Cerebellar nuclear complex (tissue), 1 donor: ENCODE measurements around the gene LETM1.
A peak's percentile ranks its signal among the peaks of the same experiment; 100 is the strongest.

Source experiments
- DNase-seq, 2 experiments: peaks; one replicate each; lab custom pipeline; 2025; lab: John Stamatoyannopoulos, UW

The LETM1 gene

GRCh38 chr4:1825326-1825725 is 30.6 kb downstream of the LETM1 start:
- no peak for DNase-seq

DNA sequence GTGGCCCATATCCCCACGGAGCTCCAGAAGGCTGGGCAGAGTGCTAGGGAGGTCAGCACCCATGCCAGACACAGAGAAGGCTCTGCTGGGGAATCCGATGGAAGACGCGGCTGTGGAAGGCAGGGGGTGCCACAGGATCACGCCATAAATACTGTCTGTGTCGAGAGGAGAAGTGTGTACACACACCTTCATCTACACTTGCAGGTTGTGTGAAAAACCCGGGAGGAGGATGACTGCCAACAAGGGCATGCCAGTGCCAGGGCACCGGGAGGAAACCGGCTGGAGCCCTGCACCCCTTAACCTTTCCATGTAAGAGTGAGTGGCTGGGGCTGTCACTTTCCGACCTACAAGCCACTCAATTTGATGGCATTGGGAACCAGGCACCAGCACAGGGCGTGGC is 31.2 kb downstream of the LETM1 start:
- no peak for DNase-seq

GRCh38 chr4:1823545-1823932 is 32.4 kb downstream of the LETM1 start:
- no peak for DNase-seq

DNA sequence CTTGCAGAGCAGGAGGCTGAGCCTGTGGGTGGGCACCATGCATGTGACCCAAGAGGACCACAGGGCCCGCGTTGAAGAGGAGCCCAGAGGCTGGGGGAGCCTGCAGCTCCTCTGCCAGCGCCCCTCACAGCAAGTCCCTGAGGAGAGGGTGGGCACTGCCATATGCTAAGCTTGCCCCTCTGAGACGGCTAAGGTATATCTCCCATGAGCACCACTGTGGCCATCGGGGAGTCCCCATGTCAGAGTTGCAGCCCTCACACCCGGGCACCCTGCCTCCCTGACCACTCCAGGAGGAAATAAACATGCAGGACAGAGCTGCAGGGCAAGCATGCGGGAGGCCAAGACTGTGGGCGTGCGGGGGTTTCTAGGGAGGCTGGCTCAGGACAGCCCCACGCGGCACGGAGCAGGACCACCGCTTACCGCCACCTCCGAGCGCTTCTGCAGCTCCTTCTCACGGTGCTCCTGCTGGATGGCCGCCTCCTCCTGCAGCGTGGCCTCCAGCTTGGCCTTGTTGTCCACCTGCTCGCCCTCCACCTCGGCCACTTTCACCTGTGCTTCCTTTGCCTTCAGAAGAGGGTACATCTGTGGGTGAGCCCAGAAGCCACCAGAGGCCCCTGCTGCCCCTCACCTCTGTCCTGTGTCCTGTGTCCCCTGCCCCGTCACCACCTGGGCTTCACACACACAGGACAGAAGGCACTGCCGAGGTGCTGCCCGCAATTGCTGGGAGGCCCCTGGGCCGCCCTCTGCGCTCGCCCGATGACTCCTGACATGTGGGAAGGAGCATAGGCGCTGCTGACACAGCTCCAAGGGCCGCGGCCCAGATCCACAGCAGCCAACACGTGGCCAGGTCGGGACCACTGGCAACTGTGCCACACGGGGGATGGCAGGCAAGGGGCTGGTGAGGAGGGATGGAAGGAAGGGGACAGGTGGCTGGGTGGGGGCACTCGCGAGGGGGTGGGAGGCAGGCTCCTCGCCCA is 33.1 kb downstream of the LETM1 start:
- no peak for DNase-seq

DNA sequence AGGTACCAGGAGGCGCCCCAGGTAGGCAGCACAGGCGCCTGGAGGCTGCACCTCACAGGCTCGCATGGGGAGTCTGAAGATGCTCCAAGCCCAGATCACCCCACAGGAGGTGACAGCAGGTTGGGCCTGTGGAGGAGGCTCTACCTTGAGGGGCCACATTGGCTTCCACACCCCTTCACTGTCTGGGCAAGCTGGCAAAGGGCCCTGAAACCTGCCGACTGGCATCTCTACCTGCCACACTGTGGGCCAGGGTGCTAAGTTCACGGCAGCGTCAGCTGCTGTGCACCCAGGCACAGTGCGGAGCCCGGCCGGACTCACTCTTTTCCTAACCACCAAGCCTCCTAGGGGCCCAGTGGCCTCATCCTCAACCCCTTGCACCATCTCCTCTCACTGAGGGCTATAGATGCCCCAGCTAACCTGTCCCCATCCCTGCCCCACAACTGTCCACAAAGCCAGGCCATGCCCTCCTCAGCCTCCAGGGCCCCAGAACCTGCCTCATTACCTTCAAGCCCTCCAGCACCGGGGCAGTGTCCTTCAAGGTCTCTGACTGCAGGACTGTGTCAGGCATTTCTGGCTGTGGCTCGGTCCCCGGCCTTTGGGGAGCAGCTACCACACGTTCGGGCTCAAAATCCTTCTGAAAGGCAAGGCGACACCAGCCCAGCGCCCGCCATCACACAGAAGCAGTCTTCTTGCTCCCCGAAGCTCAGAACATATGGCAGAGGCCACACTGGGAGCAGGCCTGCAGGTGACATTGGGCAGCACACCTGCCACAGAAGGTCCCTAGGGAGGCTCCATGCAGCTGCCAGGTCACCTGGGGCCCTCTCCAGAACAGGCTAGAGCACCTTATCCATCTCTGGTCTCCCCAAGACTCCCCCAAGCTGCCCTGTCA is 34.0 kb downstream of the LETM1 start:
- no peak for DNase-seq

GRCh38 chr4:1819816-1820215 is 36.1 kb downstream of the LETM1 start:
- DNase-seq = no peak

GRCh38 chr4:1819284-1819683 is 36.7 kb downstream of the LETM1 start:
- DNase-seq = peak; percentile 52 to 54

DNA sequence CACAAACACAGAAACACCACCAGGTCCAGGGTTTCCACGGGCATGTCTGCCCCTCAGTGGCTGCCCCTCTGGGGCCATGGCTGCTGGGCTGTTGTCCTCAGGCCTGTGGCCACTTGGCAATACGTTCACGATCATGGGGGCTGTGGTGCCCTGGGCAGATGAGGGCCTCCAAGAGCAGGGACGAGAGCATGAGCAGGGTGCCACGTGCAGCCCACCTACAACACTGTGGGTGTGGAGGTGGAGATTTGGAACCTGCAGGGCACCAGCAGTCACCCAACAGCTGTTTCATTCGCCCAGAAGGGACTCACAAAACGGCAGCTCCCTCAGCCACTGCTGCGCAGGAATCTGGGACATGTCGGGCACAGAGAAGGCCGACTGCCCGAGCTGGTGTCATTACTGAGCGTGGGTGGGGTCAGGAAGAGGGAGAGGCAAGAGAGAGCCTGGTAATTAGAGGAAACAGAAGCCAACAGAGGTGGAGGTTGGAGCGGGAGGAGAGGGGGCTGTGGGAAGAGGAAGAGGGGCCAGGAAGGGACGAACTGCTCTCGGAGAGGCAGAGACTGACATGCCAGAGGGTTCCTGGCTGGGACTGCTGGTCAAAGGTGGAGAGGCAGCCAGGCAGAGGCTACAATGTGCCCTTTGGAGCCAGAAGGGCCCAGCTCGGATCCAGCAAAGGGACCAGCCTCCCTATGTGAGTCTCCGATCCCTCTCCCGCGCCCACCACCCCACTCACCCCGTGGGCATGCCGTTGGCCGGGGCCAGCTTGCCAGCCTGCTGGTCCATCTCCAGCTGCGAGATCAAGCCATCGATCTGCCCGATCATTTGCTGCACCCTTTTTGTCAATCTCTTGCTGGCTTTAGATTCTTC is 39.7 kb downstream of the LETM1 start:
- no peak for DNase-seq

DNA sequence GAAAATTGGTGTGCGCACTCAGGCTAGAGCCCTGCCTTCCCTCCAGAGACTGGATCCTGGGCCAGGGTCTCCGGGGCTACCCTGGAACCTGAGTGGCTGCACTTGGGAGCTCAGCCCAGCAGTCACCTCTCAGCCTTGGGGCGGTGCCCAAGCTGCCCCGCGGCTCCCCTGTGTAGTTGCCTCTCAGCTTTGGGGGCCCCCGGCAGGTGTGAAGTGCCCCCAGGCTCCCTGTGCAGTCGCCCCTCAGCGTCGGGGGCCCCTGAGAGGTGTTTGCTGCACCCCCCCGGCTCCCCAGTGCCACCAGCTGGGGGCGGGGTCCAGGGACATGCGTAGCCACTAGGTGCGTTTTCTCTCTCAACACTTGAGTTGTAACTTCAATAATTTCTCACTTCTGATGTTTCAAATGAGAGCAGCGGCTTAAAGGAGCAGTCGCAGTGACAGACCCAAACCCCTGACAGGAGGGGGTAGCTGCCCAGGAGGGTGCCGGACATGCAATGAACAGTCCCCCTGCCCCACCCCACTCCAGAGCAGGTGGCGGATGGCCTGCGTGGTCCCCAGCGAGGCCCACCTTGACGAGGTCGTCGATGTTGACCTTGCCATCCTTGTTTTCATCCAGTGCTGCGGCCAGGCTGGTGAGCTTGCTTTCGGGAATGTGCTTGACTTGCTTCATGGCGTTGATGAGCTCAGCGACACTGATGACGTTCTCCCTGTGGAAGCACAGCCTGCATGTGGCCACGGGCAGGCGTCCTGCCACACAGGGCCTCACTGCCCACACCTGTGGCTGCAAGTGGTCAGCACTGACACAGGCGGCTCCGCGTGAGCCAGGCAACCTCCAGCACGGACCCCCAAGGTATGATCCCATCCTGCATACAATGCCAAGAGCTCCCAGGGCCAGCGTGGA is 40.6 kb downstream of the LETM1 start:
- DNase-seq = no peak

DNA sequence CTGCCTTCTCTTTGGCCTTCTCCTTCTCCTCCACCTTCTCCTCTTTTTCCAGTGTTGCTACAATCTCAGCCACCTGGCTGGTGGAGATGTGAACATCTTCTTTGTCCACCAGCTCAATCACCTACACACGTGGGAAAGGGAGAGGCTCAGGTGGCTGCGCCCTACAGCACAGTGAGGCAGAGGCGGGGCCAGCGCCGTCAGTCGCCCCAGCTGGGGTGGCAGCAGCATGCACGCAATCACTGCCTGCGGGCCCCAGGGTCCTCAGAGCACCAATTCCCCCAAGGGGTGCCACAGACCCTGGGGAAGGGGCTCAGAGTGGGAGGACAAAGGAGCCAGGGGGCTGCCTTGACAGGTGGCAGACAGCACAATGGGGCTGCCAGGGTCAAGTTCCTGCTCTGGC is 41.5 kb downstream of the LETM1 start:
- no peak for DNase-seq

DNA sequence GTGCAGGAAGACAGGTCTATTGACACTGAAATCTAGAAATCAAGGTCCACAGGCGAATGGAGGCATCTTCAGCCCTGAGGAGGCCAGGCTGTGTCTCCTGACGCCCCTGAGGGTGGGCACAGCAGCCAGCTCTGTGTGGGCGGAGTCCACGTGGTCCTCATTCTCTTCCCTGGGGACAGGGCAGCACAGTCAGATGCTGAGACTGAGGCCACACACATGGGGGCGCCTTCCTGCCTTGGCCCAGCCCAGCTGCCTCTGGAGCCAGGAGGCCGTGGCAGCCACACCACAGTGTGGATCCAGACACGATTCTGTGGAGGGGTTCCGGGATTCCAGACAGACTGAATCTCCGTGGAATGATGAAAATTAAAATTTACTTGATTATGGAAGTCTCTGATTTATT is 42.0 kb downstream of the LETM1 start:
- DNase-seq = no peak

DNA sequence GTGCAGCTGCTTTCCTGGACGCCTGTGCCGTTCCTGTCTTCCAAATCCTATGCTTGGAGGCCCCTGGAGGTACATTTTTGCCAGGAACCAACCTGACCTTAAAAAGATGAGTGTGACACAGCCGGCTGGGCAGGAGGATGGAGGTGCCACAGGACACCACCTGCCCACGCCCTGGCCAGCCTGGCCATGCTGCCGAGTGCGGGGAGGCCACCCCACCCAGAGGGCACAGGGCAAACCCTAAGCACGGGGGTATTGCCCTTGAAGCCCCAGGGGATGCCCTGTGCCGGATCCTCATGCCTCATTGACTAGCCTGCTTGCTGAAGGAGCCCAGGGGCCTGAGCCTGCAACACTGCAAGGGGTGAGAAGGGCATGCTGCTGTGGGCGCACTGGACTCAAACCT is 42.7 kb downstream of the LETM1 start:
- DNase-seq = no peak

GRCh38 chr4:1812720-1813119 is 43.2 kb downstream of the LETM1 start:
- DNase-seq = no peak

GRCh38 chr4:1810765-1811164 is 45.2 kb downstream of the LETM1 start:
- DNase-seq = no peak

GRCh38 chr4:1809754-1810502 is 46.0 kb downstream of the LETM1 start:
- no peak for DNase-seq

DNA sequence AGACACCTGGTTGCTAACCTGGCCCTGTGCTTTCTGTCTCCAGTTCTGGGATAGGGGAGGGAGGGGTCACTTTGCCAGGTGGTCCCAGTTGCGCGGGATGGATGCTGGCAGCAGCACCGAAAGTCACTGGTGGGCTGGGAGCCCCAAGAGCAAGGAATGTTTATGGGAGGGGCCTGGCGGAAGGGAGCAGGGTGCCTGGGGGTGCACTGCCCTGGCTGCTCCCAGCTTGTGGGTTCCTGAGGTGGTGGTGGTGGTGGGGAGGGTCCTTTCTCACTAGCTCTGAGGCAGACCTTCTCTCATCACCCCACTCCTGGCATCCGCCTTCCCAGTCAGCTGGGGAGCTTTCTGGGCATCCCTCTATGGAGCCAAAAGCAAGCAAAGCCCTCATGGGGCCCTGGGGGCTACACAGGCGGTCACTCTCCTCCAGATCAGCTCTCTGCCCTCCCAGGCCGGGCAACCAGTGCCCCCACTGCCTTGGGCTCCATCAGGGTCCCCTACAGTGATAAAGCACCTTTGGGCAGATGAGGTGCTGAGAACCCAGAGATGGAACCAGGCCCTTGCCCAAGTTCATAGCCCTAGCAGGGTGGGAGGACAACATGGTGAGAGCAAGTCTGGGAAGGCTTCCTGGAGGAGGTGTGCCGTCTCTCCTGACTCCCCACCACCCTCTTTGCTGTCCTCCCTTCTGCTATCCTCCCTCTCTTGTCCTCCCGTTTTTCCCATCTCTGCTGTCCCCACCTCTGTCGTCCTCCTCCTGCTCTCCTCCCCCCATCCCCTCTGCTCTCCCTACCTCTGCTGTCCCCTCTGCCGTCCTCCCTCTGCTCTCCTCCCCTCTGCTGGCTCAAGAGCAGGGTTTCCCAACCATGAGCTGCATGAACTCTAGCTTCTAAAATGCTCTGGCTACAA is 46.9 kb downstream of the LETM1 start:
- no peak for DNase-seq

DNA sequence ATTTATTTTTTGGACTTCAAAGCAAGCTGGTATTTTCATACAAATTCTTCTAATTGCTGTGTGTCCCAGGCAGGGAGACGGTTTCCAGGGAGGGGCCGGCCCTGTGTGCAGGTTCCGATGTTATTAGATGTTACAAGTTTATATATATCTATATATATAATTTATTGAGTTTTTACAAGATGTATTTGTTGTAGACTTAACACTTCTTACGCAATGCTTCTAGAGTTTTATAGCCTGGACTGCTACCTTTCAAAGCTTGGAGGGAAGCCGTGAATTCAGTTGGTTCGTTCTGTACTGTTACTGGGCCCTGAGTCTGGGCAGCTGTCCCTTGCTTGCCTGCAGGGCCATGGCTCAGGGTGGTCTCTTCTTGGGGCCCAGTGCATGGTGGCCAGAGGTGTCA is 47.6 kb downstream of the LETM1 start:
- DNase-seq = no peak

DNA sequence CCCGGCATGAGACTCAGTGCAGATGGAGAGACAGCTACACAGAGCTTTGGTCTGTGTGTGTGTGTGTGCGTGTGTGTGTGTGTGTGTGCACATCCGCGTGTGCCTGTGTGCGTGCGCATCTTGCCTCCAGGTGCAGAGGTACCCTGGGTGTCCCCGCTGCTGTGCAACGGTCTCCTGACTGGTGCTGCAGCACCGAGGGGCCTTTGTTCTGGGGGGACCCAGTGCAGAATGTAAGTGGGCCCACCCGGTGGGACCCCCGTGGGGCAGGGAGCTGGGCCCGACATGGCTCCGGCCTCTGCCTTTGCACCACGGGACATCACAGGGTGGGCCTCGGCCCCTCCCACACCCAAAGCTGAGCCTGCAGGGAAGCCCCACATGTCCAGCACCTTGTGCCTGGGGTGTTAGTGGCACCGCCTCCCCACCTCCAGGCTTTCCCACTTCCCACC is 48.6 kb downstream of the LETM1 start:
- DNase-seq = no peak
